Measurements from ENCODE around the gene NPFFR1.
"Not testable (repeated sequence)": the region's sequence is repeated elsewhere in the genome, so short reads cannot be mapped to it uniquely, and the experiment has no call there.

The NPFFR1 gene

DNA sequence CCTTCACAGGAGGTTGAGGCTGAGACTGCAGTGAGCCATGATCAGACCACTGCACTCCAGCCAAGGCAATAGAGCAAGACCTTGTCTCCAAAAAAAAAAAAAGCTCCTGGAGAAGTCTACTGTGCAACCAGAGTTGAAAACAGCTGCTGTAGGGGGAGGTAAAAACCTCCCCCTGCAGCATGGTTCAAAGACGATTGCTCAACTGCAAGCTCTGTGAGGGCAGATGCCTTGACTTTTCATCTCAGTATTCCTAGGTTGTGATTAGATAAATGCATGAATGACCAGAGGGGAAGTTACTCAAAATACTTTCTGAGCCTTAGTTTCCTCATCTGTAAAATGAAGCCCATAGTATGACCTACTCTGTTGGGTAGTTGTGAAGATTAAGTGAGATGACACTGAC lies 25.6 kb downstream of the NPFFR1 start:
- no peak overlapping the region for H3K9ac ChIP-seq (ENCODE audit: low read depth, low read length, poor library complexity)
- H2AK5ac ChIP-seq (ENCODE audit: low read depth, low read length): no peak overlapping the region
- no peaks in the 10 kb centered on the region for H3K79me1 ChIP-seq (ENCODE audit: low read depth, low read length)
- H3K4me2 ChIP-seq (ENCODE audit: insufficient read depth, low read length, poor library complexity, severe bottlenecking): no peak overlapping the region
- H2BK15ac ChIP-seq (ENCODE audit: low read length): no peak overlapping the region
- H2AFZ ChIP-seq (ENCODE audit: low read length): no peak overlapping the region
- no peak overlapping the region for H2BK120ac ChIP-seq (ENCODE audit: low read depth, low read length)
- H3K36me3 ChIP-seq (replicated peaks in 1 of 2; ENCODE audit: control insufficient read depth in 2 of 2, insufficient read depth in 2 of 2, low read length in 2 of 2): no peaks in the 10 kb centered on the region
- H3K4ac ChIP-seq (ENCODE audit: low read length): no peak overlapping the region
- no peak overlapping the region for H4K91ac ChIP-seq (ENCODE audit: low read depth, low read length, poor library complexity)
- no peak overlapping the region for H3K23ac ChIP-seq (ENCODE audit: low read depth, low read length, poor library complexity)
- no peak overlapping the region for H3K4me3 ChIP-seq (ENCODE audit: low read length in 2 of 2)
- H3K14ac ChIP-seq (ENCODE audit: low read length): no peak overlapping the region
- H3K9me3 ChIP-seq (replicated peaks in 1 of 2; ENCODE audit: control insufficient read depth in 2 of 2, insufficient read depth in 1 of 2, low read depth in 1 of 2, low read length in 2 of 2): no peaks in the 10 kb centered on the region
- no peak overlapping the region for H3K27ac ChIP-seq (replicated peaks; ENCODE audit: low read length)
- H4K8ac ChIP-seq (ENCODE audit: low read depth, low read length): no peak overlapping the region
- no peak for DNase-seq (ENCODE audit: low spot score)
- no peak overlapping the region for H2BK12ac ChIP-seq (ENCODE audit: low read length)
- no peak overlapping the region for H3K18ac ChIP-seq (ENCODE audit: low read length)
- H3K27me3 ChIP-seq (ENCODE audit: control insufficient read depth in 3 of 3, insufficient read depth in 3 of 3, low read depth in 1 of 3, low read length in 3 of 3): peaks cover 0 to 4% (median 0%) of the 10 kb centered on the region in 3 experiments
- no CpG with 5 or more reads among the region's 1 CpG for WGBS, 2 donors (ENCODE audit: extremely low coverage in 2 of 2, insufficient read length in 2 of 2, insufficient replicate concordance in 1 of 2)
- H2BK5ac ChIP-seq (ENCODE audit: low read length): no peak overlapping the region
- peaks cover 0 to 5% of the 10 kb centered on the region in 2 donors for H3K4me1 ChIP-seq (ENCODE audit: control insufficient read depth in 2 of 2, insufficient read depth in 1 of 2, low read depth in 1 of 2, low read length in 2 of 2)

DNA sequence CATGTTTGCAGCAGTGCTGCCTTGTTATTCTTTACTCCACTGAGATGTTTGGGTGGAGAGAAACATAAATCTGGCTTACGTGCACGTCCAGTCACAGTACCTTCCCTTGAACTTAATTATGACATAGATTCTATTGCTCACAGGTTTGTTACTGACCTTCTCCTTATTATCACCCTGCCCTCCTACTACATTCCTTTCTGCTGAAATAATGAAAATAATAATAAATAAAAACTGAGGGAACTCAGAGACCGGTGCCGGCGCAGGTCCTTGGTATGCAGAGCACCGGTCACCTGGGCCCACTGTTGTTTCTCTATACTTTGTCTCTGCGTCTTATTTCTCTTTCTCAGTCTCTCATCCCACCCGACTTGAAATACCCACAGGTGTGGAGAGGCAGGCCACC lies 26.0 kb downstream of the NPFFR1 start:
- not testable (repeated sequence) for H3K36me3 ChIP-seq (replicated peaks in 1 of 2; ENCODE audit: control insufficient read depth in 2 of 2, insufficient read depth in 2 of 2, low read length in 2 of 2); H2BK12ac ChIP-seq (ENCODE audit: low read length); H3K27ac ChIP-seq (replicated peaks; ENCODE audit: low read length); H3K9ac ChIP-seq (ENCODE audit: low read depth, low read length, poor library complexity); H3K9me3 ChIP-seq (replicated peaks in 1 of 2; ENCODE audit: control insufficient read depth in 2 of 2, insufficient read depth in 1 of 2, low read depth in 1 of 2, low read length in 2 of 2); H3K4me3 ChIP-seq (ENCODE audit: low read length in 2 of 2); H4K8ac ChIP-seq (ENCODE audit: low read depth, low read length); H2BK15ac ChIP-seq (ENCODE audit: low read length); H2AFZ ChIP-seq (ENCODE audit: low read length); H2BK120ac ChIP-seq (ENCODE audit: low read depth, low read length); H3K18ac ChIP-seq (ENCODE audit: low read length); H3K23ac ChIP-seq (ENCODE audit: low read depth, low read length, poor library complexity); H4K91ac ChIP-seq (ENCODE audit: low read depth, low read length, poor library complexity); H3K14ac ChIP-seq (ENCODE audit: low read length); H2BK5ac ChIP-seq (ENCODE audit: low read length); H2AK5ac ChIP-seq (ENCODE audit: low read depth, low read length); H3K79me1 ChIP-seq (ENCODE audit: low read depth, low read length); H3K4me2 ChIP-seq (ENCODE audit: insufficient read depth, low read length, poor library complexity, severe bottlenecking); H3K27me3 ChIP-seq (ENCODE audit: control insufficient read depth in 3 of 3, insufficient read depth in 3 of 3, low read depth in 1 of 3, low read length in 3 of 3); H3K4me1 ChIP-seq (ENCODE audit: control insufficient read depth in 2 of 2, insufficient read depth in 1 of 2, low read depth in 1 of 2, low read length in 2 of 2); H3K4ac ChIP-seq (ENCODE audit: low read length); DNase-seq (ENCODE audit: low spot score)
- WGBS, 2 donors (ENCODE audit: extremely low coverage in 2 of 2, insufficient read length in 2 of 2, insufficient replicate concordance in 1 of 2): no CpG with 5 or more reads among the region's 8 CpGs

DNA sequence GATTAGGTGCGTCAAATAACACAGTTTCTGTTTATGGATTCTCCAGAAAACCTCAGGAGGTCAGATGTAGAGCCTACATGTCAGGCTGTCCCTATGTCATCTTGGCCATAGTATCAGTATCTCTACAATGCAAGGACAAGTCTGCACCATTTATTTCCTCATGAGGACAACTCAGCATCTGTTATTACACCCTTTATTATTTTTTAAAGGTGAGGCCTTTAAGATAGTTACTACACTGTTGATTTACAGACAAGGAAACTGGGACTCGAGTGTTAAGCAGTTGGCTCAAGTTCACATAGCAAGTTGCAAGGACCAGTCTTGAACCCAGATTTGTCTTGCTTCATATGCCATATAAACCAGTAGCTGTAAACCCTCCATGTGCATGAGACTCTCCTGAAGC lies 27.3 kb downstream of the NPFFR1 start:
- Histone ChIP-seq H3K9me3 (replicated peaks in 1 of 2; ENCODE audit: control insufficient read depth in 2 of 2, insufficient read depth in 1 of 2, low read depth in 1 of 2, low read length in 2 of 2) (peaks cover 0 to under 1% of the 10 kb centered on the region in 2 donors), H3K4me2 (ENCODE audit: insufficient read depth, low read length, poor library complexity, severe bottlenecking) (no peak overlapping the region), H3K4me1 (ENCODE audit: control insufficient read depth in 2 of 2, insufficient read depth in 1 of 2, low read depth in 1 of 2, low read length in 2 of 2) (peaks cover 0 to 5% of the 10 kb centered on the region in 2 donors), H2BK5ac (ENCODE audit: low read length) (no peak overlapping the region), H3K27me3 (ENCODE audit: control insufficient read depth in 3 of 3, insufficient read depth in 3 of 3, low read depth in 1 of 3, low read length in 3 of 3) (peaks cover 0 to 4% (median 0%) of the 10 kb centered on the region in 3 experiments), H4K91ac (ENCODE audit: low read depth, low read length, poor library complexity) (no peak overlapping the region), H3K79me1 (ENCODE audit: low read depth, low read length) (no peaks in the 10 kb centered on the region), H3K4ac (ENCODE audit: low read length) (no peak overlapping the region), H2BK15ac (ENCODE audit: low read length) (no peak overlapping the region), H3K36me3 (replicated peaks in 1 of 2; ENCODE audit: control insufficient read depth in 2 of 2, insufficient read depth in 2 of 2, low read length in 2 of 2) (no peaks in the 10 kb centered on the region), H3K23ac (ENCODE audit: low read depth, low read length, poor library complexity) (no peak overlapping the region), H2BK120ac (ENCODE audit: low read depth, low read length) (no peak overlapping the region), H4K8ac (ENCODE audit: low read depth, low read length) (no peak overlapping the region), H2AK5ac (ENCODE audit: low read depth, low read length) (no peak overlapping the region), H2BK12ac (ENCODE audit: low read length) (no peak overlapping the region), H3K4me3 (ENCODE audit: low read length in 2 of 2) (no peak overlapping the region), H3K9ac (ENCODE audit: low read depth, low read length, poor library complexity) (no peak overlapping the region), H3K27ac (replicated peaks; ENCODE audit: low read length) (no peak overlapping the region), H3K14ac (ENCODE audit: low read length) (no peak overlapping the region), H2AFZ (ENCODE audit: low read length) (no peak overlapping the region), H3K18ac (ENCODE audit: low read length) (no peak overlapping the region)
- WGBS, 2 donors (ENCODE audit: extremely low coverage in 2 of 2, insufficient read length in 2 of 2, insufficient replicate concordance in 1 of 2): no CpG with 5 or more reads among the region's 2 CpGs
- DNase-seq (ENCODE audit: low spot score): no peak

DNA sequence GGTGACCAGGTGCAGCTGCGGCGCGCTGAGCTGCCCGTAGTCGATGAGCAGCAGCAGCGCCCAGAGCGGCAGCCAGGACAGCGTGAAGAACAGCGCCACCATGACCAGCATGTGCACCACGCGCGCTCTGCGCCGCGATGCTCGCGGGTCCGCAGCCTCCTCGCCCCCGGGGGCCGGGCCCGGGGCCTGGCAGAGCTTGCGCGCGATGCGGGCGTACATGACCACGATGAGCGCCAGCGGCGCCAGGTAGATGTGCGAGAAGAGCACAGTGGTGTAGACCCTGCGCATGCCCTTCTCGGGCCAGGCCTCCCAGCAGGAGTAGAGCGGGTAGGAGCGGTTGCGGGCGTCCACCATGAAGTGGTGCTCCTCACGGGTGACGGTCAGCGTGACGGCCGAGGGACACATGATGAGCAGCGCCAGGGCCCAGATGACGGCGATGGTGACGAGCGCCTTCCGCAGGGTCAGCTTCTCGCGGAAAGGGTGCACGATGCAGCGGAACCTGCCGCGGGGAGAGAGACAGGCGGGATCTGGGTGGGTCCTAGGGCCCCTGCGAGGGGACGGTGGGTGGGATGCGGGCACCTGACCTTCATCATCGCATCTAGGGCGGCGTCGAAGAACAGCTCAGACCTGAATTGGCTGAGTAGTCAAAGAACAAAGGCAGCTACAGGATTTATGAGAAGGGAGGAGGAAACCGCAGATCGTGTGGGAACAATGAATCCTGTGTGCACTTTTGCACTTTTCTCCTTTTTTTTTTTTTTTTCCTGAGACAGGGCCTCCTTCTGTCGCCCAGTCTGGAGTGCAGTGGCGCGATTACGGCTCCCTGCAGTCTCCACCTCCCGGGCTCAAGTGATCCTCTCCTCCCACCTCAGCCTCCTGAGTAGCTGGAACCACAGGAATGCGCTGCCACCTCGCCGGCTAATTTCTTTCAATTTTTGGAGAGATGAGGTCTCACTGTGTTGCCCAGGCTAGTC lies 28.2 kb downstream of the NPFFR1 start:
- Histone ChIP-seq H2BK15ac (ENCODE audit: low read length) (no peak overlapping the region), H3K79me1 (ENCODE audit: low read depth, low read length) (no peaks in the 10 kb centered on the region), H4K8ac (ENCODE audit: low read depth, low read length) (no peak overlapping the region), H3K23ac (ENCODE audit: low read depth, low read length, poor library complexity) (no peak overlapping the region), H3K9me3 (replicated peaks in 1 of 2; ENCODE audit: control insufficient read depth in 2 of 2, insufficient read depth in 1 of 2, low read depth in 1 of 2, low read length in 2 of 2) (peaks cover 0 to 3% of the 10 kb centered on the region in 2 donors), H3K27ac (replicated peaks; ENCODE audit: low read length) (no peak overlapping the region), H3K27me3 (ENCODE audit: control insufficient read depth in 3 of 3, insufficient read depth in 3 of 3, low read depth in 1 of 3, low read length in 3 of 3) (peaks cover 0 to 4% (median 0%) of the 10 kb centered on the region in 3 experiments), H3K4me3 (ENCODE audit: low read length in 2 of 2) (peak overlapping the region in 1 of 2 donors; percentile 31), H4K91ac (ENCODE audit: low read depth, low read length, poor library complexity) (no peak overlapping the region), H3K14ac (ENCODE audit: low read length) (no peak overlapping the region), H2AK5ac (ENCODE audit: low read depth, low read length) (peak overlapping the region; percentile 48), H3K18ac (ENCODE audit: low read length) (peak overlapping the region; percentile 30), H2BK120ac (ENCODE audit: low read depth, low read length) (no peak overlapping the region), H3K4me2 (ENCODE audit: insufficient read depth, low read length, poor library complexity, severe bottlenecking) (no peak overlapping the region), H2BK12ac (ENCODE audit: low read length) (no peak overlapping the region), H3K9ac (ENCODE audit: low read depth, low read length, poor library complexity) (no peak overlapping the region), H2BK5ac (ENCODE audit: low read length) (no peak overlapping the region), H3K4ac (ENCODE audit: low read length) (no peak overlapping the region), H3K4me1 (ENCODE audit: control insufficient read depth in 2 of 2, insufficient read depth in 1 of 2, low read depth in 1 of 2, low read length in 2 of 2) (peaks cover 0 to 5% of the 10 kb centered on the region in 2 donors), H2AFZ (ENCODE audit: low read length) (no peak overlapping the region), H3K36me3 (replicated peaks in 1 of 2; ENCODE audit: control insufficient read depth in 2 of 2, insufficient read depth in 2 of 2, low read length in 2 of 2) (no peaks in the 10 kb centered on the region)
- WGBS, 2 donors (ENCODE audit: extremely low coverage in 2 of 2, insufficient read length in 2 of 2, insufficient replicate concordance in 1 of 2): no CpG with 5 or more reads among the region's 73 CpGs
- no peak for DNase-seq (ENCODE audit: low spot score)

Data from neuronal stem cell (in vitro differentiated cells).